ENCODE results near the gene GLIS1. TPM values are rescaled to one million over a fixed set of nuclear protein-coding genes. Genes with fewer than 3 reads are reported as not detected.

The GLIS1 gene
- total and polyA plus RNA-seq, 2 experiments from 2014 or later: 0.26 to 0.31 TPM

DNA sequence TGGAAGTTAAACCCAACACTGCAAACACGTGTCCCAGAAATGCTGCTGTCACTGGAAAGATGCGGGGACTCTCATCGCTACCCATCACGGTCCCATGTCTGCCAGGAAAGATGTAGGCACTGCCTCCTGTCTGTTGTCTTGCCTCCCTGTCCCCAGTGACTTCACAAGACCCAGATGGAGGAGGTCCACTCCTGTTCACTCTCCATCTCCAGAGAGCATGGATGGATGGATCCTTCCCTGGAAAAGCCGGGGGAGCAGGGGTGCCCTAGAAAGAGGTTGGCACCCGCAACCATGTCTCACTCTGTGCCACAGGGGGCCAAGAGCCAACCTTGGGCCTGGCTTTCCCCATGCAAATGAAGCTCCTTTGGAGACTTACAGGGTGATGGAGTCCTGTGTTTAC, 135.5 kb downstream of the GLIS1 start (continued):
- TF ChIP-seq ZNF462 (CRISPR knock-in tag; IDR thresholded peaks at IDR 0.05): no peak
- TF ChIP-seq NANOG (IDR thresholded peaks at IDR 0.05; ENCODE audit: borderline replicate concordance): no peak
- no peak for TF ChIP-seq POLR2AphosphoS5 (IDR thresholded peaks at IDR 0.05; ENCODE audit: low read depth)
- TF ChIP-seq EZH2phosphoT487 (IDR thresholded peaks at IDR 0.05; ENCODE audit: unreplicated experiment): no peak
- TF ChIP-seq JUNB (IDR thresholded peaks at IDR 0.05; ENCODE audit: unreplicated experiment): no peak

DNA sequence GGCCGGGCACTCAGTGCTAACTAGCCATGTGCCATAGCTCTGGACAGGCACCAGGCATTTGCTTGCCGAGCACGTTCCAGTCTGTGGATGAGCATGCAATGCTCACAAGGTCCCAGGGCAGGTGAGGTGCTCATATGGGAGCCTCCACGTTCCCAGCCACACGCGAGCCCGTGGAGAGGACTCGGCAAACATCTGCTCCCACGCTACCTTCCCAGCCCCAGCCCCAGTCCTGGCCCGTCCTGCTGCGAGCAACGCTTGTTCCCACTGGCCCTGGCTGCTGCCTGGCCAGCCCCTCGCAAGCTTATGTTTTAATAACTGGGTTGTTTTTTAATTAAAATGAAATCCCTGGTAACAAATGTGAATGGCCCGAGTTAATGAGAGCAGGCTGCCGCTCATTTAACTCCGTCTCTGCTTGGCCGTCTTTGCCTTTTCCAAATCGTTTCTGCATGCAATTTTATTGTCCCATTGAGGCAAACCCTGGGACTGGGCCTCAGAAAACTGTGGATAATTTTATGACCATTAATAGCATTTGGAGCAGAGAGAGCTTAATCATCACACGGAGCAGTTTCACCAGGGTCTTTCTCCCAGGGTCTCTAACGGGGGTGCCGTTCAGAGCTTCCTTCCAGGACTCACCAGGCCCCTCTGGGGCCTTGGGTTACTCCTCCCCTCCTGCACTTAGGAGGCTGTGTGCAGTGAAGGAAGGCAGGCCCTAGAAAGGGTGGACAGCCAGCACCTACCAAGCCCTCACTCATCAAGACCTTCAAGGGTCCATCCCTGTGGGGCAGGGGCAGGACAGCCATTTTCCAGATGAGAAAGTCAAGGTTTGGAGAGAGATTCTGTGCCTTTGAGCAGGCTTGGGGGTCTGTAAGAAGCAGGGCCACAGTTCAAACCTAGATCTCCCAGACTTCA, 136.8 kb downstream of the GLIS1 start:
- no peaks in the 10 kb centered on the region for H3K9me2 ChIP-seq (ENCODE audit: insufficient read depth)
- Mint-ChIP-seq H3K27ac (no peak overlapping the region), H3K27me3 (ENCODE audit: insufficient read depth, low read depth, poor library complexity) (peaks cover 9% of the 10 kb centered on the region), H3K4me1 (peaks cover 6% of the 10 kb centered on the region; the same call in 2 of the 3 replicates), H3K36me3 (ENCODE audit: low read depth) (no peaks in the 10 kb centered on the region), H3K4me3 (no peak overlapping the region), H3K9me3 (no peaks in the 10 kb centered on the region)
- H3F3A ChIP-seq (replicated peaks; ENCODE audit: low read depth): no peaks in the 10 kb centered on the region
- H4K20me1 ChIP-seq (replicated peaks; ENCODE audit: insufficient read depth): no peaks in the 10 kb centered on the region
- H3K27me3 ChIP-seq (ENCODE audit: insufficient read depth): no peaks in the 10 kb centered on the region
- no peak overlapping the region for H3K4me2 ChIP-seq
- no peak for DNase-seq (ENCODE audit: low spot score)
- 0 out of 2 replicates have a peak, but pooled peaks cover 5% of the 10 kb centered on the region for H3K4me1 ChIP-seq (ENCODE audit: insufficient read depth)
- ATAC-seq: no peak
- H3K79me2 ChIP-seq (replicated peaks; ENCODE audit: insufficient read depth): no peaks in the 10 kb centered on the region
- no peaks in the 10 kb centered on the region for H3K36me3 ChIP-seq (ENCODE audit: insufficient read depth)
- H3K27ac ChIP-seq (ENCODE audit: low read depth): no peak overlapping the region
- no peak overlapping the region for H2AFZ ChIP-seq
- H3K4me3 ChIP-seq: no peak overlapping the region
- TF ChIP-seq, protein P1, sequence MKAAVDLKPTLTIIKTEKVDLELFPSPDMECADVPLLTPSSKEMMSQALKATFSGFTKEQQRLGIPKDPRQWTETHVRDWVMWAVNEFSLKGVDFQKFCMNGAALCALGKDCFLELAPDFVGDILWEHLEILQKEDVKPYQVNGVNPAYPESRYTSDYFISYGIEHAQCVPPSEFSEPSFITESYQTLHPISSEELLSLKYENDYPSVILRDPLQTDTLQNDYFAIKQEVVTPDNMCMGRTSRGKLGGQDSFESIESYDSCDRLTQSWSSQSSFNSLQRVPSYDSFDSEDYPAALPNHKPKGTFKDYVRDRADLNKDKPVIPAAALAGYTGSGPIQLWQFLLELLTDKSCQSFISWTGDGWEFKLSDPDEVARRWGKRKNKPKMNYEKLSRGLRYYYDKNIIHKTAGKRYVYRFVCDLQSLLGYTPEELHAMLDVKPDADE (IDR thresholded peaks at IDR 0.05): no peak
- TF ChIP-seq ZNF114 (CRISPR knock-in tag; IDR thresholded peaks at IDR 0.05) (no peak), POLR2AphosphoS5 (IDR thresholded peaks at IDR 0.05; ENCODE audit: low read depth) (no peak), NANOG (IDR thresholded peaks at IDR 0.05; ENCODE audit: borderline replicate concordance) (no peak), EZH2phosphoT487 (IDR thresholded peaks at IDR 0.05; ENCODE audit: unreplicated experiment) (no peak), ZNF331 (CRISPR knock-in tag; IDR thresholded peaks at IDR 0.05; ENCODE audit: low read depth) (no peak)
- TF ChIP-seq, protein P2, sequence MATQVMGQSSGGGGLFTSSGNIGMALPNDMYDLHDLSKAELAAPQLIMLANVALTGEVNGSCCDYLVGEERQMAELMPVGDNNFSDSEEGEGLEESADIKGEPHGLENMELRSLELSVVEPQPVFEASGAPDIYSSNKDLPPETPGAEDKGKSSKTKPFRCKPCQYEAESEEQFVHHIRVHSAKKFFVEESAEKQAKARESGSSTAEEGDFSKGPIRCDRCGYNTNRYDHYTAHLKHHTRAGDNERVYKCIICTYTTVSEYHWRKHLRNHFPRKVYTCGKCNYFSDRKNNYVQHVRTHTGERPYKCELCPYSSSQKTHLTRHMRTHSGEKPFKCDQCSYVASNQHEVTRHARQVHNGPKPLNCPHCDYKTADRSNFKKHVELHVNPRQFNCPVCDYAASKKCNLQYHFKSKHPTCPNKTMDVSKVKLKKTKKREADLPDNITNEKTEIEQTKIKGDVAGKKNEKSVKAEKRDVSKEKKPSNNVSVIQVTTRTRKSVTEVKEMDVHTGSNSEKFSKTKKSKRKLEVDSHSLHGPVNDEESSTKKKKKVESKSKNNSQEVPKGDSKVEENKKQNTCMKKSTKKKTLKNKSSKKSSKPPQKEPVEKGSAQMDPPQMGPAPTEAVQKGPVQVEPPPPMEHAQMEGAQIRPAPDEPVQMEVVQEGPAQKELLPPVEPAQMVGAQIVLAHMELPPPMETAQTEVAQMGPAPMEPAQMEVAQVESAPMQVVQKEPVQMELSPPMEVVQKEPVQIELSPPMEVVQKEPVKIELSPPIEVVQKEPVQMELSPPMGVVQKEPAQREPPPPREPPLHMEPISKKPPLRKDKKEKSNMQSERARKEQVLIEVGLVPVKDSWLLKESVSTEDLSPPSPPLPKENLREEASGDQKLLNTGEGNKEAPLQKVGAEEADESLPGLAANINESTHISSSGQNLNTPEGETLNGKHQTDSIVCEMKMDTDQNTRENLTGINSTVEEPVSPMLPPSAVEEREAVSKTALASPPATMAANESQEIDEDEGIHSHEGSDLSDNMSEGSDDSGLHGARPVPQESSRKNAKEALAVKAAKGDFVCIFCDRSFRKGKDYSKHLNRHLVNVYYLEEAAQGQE (IDR thresholded peaks at IDR 0.05; ENCODE audit: unreplicated experiment): no peak

Measured in GM23338 (cell line).